Liver (tissue), 9 donors: ENCODE results near the gene RNH1. TPM values are rescaled to one million over a fixed set of nuclear protein-coding genes. Genes with fewer than 3 reads are reported as not detected.

Source experiments
- DNase-seq: peaks from one replicate; pipeline ENCODE4 v3.0.0-alpha.2; 2017; ENCODE audit warnings: low spot score
- H3K27ac ChIP-seq, 2 donors: one replicate each; pipeline ENCODE4 v1.7.0; 2013; ENCODE audit warnings: inconsistent platforms in 2 of 2, low read length in 2 of 2, control low read depth in 1 of 2, low read depth in 1 of 2, mild to moderate bottlenecking in 1 of 2
- H3K27me3 ChIP-seq, 4 donors: one replicate each; pipeline versions ENCODE4 v1.6.1 to v1.7.0; 2013; ENCODE audit warnings: low read length in 3 of 4, inconsistent platforms in 1 of 4, mild to moderate bottlenecking in 1 of 4, moderate library complexity in 1 of 4; ENCODE audit not compliant: control insufficient read depth in 4 of 4, insufficient read depth in 4 of 4
- H3K36me3 ChIP-seq, 4 donors: one replicate each; pipeline versions ENCODE4 v1.6.1 to v1.7.0; 2013; ENCODE audit warnings: low read length in 3 of 4, mild to moderate bottlenecking in 3 of 4, low read depth in 1 of 4, moderate library complexity in 1 of 4; ENCODE audit not compliant: control insufficient read depth in 4 of 4, insufficient read depth in 3 of 4
- H3K4me1 ChIP-seq, 4 donors: one replicate each; pipeline versions ENCODE4 v1.6.1 to v1.7.0; 2013; ENCODE audit warnings: low read length in 3 of 4, mild to moderate bottlenecking in 3 of 4, moderate library complexity in 1 of 4; ENCODE audit not compliant: control insufficient read depth in 4 of 4, insufficient read depth in 4 of 4
- H3K4me3 ChIP-seq, 3 donors: one replicate each; pipeline versions ENCODE4 v1.6.1 to v1.7.0; 2013; ENCODE audit warnings: low read length in 3 of 3, control low read depth in 1 of 3, low read depth in 1 of 3, mild to moderate bottlenecking in 1 of 3
- H3K9ac ChIP-seq, 2 donors: one replicate each; pipeline ENCODE4 v1.7.0; 2013; ENCODE audit warnings: low read length in 2 of 2, mild to moderate bottlenecking in 2 of 2, moderate library complexity in 2 of 2, control low read depth in 1 of 2, low read depth in 1 of 2
- H3K9me3 ChIP-seq, 4 donors: one replicate each; pipeline versions ENCODE4 v1.6.1 to v1.7.0; 2013; ENCODE audit warnings: low read length in 3 of 4; ENCODE audit not compliant: control insufficient read depth in 4 of 4
- EGR1 ChIP-seq, 2 donors: IDR thresholded peaks; 2 replicates each; pipeline ENCODE4 v1.6.1; 2016 to 2018; ENCODE audit warnings: antibody characterized with exemption in 2 of 2, low read depth in 2 of 2
- FOXA1 ChIP-seq: IDR thresholded peaks from 2 replicates; pipeline ENCODE4 v1.6.1; 2016; ENCODE audit warnings: antibody characterized with exemption
- FOXA2 ChIP-seq: IDR thresholded peaks from 2 replicates; pipeline ENCODE4 v1.6.1; 2016; ENCODE audit warnings: antibody characterized with exemption
- GABPA ChIP-seq, 2 donors: IDR thresholded peaks in 1 of 2; conservative IDR thresholded peaks in 1 of 2; 2 replicates each; pipeline ENCODE4 v1.6.1; 2016; ENCODE audit warnings: antibody characterized with exemption in 2 of 2, mild to moderate bottlenecking in 1 of 2, moderate library complexity in 1 of 2
- HNF4A ChIP-seq, 2 donors: conservative IDR thresholded peaks; 2 replicates each; pipeline ENCODE4 v1.6.1; 2016; ENCODE audit warnings: antibody characterized with exemption in 2 of 2, mild to moderate bottlenecking in 2 of 2
- HNF4G ChIP-seq: IDR thresholded peaks from 2 replicates; pipeline ENCODE4 v1.6.1; 2016; ENCODE audit warnings: antibody characterized with exemption
- JUND ChIP-seq, 2 donors: IDR thresholded peaks; 2 replicates each; pipeline ENCODE4 v1.6.1; 2016; ENCODE audit warnings: antibody characterized with exemption in 2 of 2
- NR2F2 ChIP-seq: IDR thresholded peaks from 2 replicates; pipeline ENCODE4 v1.6.1; 2016; ENCODE audit warnings: antibody characterized with exemption
- RAD21 ChIP-seq, 2 donors: IDR thresholded peaks; 2 replicates each; pipeline ENCODE4 v1.6.1; 2016; ENCODE audit warnings: antibody characterized with exemption in 2 of 2, mild to moderate bottlenecking in 2 of 2
- RXRA ChIP-seq, 2 donors: IDR thresholded peaks; 2 replicates each; pipeline ENCODE4 v1.6.1; 2017 to 2018; ENCODE audit warnings: antibody characterized with exemption in 2 of 2, mild to moderate bottlenecking in 1 of 2
- SP1 ChIP-seq: IDR thresholded peaks from 2 replicates; pipeline ENCODE4 v1.6.1; 2018; ENCODE audit warnings: antibody characterized with exemption, mild to moderate bottlenecking
- TAF1 ChIP-seq: conservative IDR thresholded peaks from 2 replicates; pipeline ENCODE4 v1.6.1; 2016; ENCODE audit warnings: antibody characterized with exemption, mild to moderate bottlenecking
- YY1 ChIP-seq: IDR thresholded peaks from 2 replicates; pipeline ENCODE4 v1.6.1; 2016; ENCODE audit warnings: antibody characterized with exemption, mild to moderate bottlenecking
- WGBS: extraction: QIAGEN DNeasy Blood & Tissue Kit; methylation state at CpG from one replicate; pipeline ENCODE4 v1.1.7; 2013; 5-methylcytosine and 5-hydroxymethylcytosine counted together
- polyA plus RNA-seq, 2 donors: library from polyadenylated mRNA; stranded (reverse) in 1 of 2; unstranded in 1 of 2; fragments of 200-250 nt in 1 of 2; fragments of >200 nt in 1 of 2; fragmentation: Nextera tagmentation in 1 of 2; extraction: Ambion mirVana in 1 of 2; gene quantifications; one replicate each; pipeline versions ENCODE4 v1.2.1 to v1.2.3, GENCODE V29; 2013 to 2015
- total RNA-seq, 2 donors: library from RNA; depleted of rRNA; stranded (reverse); fragments of >200 nt; gene quantifications; one replicate each; pipeline ENCODE4 v1.2.3, GENCODE V29; 2014
- TF ChIP-seq, protein P1 (sequence below): IDR thresholded peaks from 2 replicates; pipeline ENCODE4 v1.6.1; 2016; ENCODE audit warnings: antibody characterized with exemption
- TF ChIP-seq, protein P2 (sequence below): IDR thresholded peaks from 2 replicates; pipeline ENCODE4 v1.6.1; 2016; ENCODE audit warnings: antibody characterized with exemption
- TF ChIP-seq, protein P3 (sequence below): fragments of 150-350 bp; IDR thresholded peaks from 2 replicates; pipeline ENCODE4 v1.5.1; 2017; ENCODE audit warnings: improper control_type of control experiment, low read depth, low read length; ENCODE audit not compliant: missing input control
- TF ChIP-seq, protein P4 (sequence below): IDR thresholded peaks from 2 replicates; pipeline ENCODE4 v1.6.1; 2016; ENCODE audit warnings: antibody characterized with exemption, mild to moderate bottlenecking
- donor health status: healthy.
- donor health status: healthy.
- donor health status: healthy.
- donor health status: healthy.
- donor health status: healthy.

Gene RNH1
- total and polyA plus RNA-seq, 4 donors: 68.5 to 99.1 (median 76.8) TPM

DNA sequence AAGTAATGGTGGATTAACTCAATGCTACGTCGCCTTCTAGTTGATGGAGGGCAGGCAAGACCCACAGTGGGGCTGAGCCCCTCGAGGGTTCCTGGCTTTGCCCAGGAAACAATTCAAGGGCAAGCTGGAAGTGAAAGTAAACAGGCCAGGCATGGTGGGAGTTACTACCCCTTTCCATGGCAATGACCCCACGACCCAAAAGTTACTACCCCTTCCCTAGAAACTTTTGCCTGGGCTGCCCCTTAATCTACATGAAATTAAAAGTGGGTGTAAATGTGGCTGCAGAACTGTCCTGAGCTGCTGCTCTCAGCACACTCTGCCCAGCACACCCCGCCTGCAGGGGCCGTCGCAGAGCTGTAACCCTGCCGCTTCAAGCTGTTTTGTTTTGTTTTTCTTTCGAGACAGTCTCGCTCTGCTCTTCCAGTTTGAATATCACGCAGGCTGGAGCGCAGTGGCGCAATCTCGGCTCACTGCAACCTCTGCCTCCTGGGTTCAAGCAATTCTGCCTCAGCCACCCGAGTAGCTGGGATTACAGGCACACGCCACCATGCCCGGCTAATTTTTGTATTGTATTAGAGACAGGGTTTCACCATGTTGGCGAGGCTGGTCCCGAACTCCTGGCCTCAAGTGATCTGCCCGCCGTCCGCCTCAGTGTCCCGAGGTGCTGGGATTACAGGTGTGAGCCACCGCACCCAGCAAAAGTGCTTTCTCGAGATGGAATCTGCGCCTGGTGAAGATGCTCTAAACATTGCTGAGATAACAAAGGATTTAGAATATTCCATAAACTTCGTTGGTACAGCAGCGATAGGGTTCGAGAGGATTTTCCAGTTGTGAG, 5.9 kb upstream of the RNH1 start:
- 93% methylated on average over 29 of the region's 29 CpGs for WGBS
- Histone ChIP-seq H3K36me3 (peaks cover 0 to 11% (median 6%) of the 10 kb centered on the region in 4 donors), H3K4me3 (no peak overlapping the region), H3K27ac (no peak overlapping the region), H3K4me1 (peaks cover 0 to 2% (median 0%) of the 10 kb centered on the region in 4 donors), H3K9me3 (no peaks in the 10 kb centered on the region), H3K9ac (no peak overlapping the region), H3K27me3 (no peaks in the 10 kb centered on the region)
- DNase-seq: no peak
- TF ChIP-seq GABPA (IDR thresholded peaks at IDR 0.05 in 1 of 2, conservative IDR thresholded peaks at IDR 0.05 in 1 of 2) (no peak), FOXA2 (no peak), FOXA1 (no peak), NR2F2 (no peak), TAF1 (no peak), RAD21 (IDR thresholded peaks at IDR 0.05) (no peak), RXRA (IDR thresholded peaks at IDR 0.05) (no peak), HNF4G (no peak), SP1 (no peak), HNF4A (conservative IDR thresholded peaks at IDR 0.05) (no peak), EGR1 (IDR thresholded peaks at IDR 0.05; ENCODE audit: low read depth in 2 of 2) (no peak), JUND (IDR thresholded peaks at IDR 0.05) (no peak), YY1 (no peak)
- TF ChIP-seq, protein P1, sequence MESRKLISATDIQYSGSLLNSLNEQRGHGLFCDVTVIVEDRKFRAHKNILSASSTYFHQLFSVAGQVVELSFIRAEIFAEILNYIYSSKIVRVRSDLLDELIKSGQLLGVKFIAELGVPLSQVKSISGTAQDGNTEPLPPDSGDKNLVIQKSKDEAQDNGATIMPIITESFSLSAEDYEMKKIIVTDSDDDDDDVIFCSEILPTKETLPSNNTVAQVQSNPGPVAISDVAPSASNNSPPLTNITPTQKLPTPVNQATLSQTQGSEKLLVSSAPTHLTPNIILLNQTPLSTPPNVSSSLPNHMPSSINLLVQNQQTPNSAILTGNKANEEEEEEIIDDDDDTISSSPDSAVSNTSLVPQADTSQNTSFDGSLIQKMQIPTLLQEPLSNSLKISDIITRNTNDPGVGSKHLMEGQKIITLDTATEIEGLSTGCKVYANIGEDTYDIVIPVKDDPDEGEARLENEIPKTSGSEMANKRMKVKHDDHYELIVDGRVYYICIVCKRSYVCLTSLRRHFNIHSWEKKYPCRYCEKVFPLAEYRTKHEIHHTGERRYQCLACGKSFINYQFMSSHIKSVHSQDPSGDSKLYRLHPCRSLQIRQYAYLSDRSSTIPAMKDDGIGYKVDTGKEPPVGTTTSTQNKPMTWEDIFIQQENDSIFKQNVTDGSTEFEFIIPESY: no peak
- TF ChIP-seq, protein P2, sequence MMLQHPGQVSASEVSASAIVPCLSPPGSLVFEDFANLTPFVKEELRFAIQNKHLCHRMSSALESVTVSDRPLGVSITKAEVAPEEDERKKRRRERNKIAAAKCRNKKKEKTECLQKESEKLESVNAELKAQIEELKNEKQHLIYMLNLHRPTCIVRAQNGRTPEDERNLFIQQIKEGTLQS: no peak
- TF ChIP-seq, protein P3, sequence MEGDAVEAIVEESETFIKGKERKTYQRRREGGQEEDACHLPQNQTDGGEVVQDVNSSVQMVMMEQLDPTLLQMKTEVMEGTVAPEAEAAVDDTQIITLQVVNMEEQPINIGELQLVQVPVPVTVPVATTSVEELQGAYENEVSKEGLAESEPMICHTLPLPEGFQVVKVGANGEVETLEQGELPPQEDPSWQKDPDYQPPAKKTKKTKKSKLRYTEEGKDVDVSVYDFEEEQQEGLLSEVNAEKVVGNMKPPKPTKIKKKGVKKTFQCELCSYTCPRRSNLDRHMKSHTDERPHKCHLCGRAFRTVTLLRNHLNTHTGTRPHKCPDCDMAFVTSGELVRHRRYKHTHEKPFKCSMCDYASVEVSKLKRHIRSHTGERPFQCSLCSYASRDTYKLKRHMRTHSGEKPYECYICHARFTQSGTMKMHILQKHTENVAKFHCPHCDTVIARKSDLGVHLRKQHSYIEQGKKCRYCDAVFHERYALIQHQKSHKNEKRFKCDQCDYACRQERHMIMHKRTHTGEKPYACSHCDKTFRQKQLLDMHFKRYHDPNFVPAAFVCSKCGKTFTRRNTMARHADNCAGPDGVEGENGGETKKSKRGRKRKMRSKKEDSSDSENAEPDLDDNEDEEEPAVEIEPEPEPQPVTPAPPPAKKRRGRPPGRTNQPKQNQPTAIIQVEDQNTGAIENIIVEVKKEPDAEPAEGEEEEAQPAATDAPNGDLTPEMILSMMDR: no peak
- TF ChIP-seq, protein P4, sequence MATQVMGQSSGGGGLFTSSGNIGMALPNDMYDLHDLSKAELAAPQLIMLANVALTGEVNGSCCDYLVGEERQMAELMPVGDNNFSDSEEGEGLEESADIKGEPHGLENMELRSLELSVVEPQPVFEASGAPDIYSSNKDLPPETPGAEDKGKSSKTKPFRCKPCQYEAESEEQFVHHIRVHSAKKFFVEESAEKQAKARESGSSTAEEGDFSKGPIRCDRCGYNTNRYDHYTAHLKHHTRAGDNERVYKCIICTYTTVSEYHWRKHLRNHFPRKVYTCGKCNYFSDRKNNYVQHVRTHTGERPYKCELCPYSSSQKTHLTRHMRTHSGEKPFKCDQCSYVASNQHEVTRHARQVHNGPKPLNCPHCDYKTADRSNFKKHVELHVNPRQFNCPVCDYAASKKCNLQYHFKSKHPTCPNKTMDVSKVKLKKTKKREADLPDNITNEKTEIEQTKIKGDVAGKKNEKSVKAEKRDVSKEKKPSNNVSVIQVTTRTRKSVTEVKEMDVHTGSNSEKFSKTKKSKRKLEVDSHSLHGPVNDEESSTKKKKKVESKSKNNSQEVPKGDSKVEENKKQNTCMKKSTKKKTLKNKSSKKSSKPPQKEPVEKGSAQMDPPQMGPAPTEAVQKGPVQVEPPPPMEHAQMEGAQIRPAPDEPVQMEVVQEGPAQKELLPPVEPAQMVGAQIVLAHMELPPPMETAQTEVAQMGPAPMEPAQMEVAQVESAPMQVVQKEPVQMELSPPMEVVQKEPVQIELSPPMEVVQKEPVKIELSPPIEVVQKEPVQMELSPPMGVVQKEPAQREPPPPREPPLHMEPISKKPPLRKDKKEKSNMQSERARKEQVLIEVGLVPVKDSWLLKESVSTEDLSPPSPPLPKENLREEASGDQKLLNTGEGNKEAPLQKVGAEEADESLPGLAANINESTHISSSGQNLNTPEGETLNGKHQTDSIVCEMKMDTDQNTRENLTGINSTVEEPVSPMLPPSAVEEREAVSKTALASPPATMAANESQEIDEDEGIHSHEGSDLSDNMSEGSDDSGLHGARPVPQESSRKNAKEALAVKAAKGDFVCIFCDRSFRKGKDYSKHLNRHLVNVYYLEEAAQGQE: no peak
